Tibial nerve (tissue), 4 donors: ENCODE measurements around the gene PRDM4.

Experiments used
- CTCF ChIP-seq, 5 experiments: fragments of 200-600 bp in 3 of 5; fragments of 450-650 bp in 2 of 5; sonication (generic) in 3 of 5; IDR thresholded peaks; one replicate each; pipeline ENCODE4 v1.5.1; 2016 to 2019; ENCODE audit warnings: antibody characterized with exemption in 5 of 5, mild to moderate bottlenecking in 3 of 5, moderate library complexity in 2 of 5
- EP300 ChIP-seq, 2 donors: sonication (generic); formaldehyde crosslinking; IDR thresholded peaks; one replicate each; pipeline ENCODE4 v1.6.1; 2017; ENCODE audit warnings: antibody characterized with exemption in 2 of 2, mild to moderate bottlenecking in 1 of 2
- POLR2A ChIP-seq, 2 donors: fragments of 450-650 bp; IDR thresholded peaks; one replicate each; pipeline ENCODE4 v1.6.1; 2017; ENCODE audit warnings: antibody characterized with exemption in 2 of 2, mild to moderate bottlenecking in 2 of 2, moderate library complexity in 2 of 2

- no peak for TF ChIP-seq CTCF (IDR thresholded peaks at IDR 0.05)
- no peak for TF ChIP-seq EP300 (IDR thresholded peaks at IDR 0.05)
- TF ChIP-seq POLR2A (IDR thresholded peaks at IDR 0.05) = no peak
Observed at GRCh38 chr12:107684990-107685359, 76.0 kb downstream of the PRDM4 start.
